Measurements from ENCODE around the gene ANKRD39. TPM values are rescaled to one million over a fixed set of nuclear protein-coding genes. Genes with fewer than 3 reads are reported as not detected.
A peak's percentile ranks its signal among the peaks of the same experiment; 100 is the strongest.

ANKRD39 gene
- total and polyA plus RNA-seq, 2 donors: 10.0 to 14.2 TPM

DNA sequence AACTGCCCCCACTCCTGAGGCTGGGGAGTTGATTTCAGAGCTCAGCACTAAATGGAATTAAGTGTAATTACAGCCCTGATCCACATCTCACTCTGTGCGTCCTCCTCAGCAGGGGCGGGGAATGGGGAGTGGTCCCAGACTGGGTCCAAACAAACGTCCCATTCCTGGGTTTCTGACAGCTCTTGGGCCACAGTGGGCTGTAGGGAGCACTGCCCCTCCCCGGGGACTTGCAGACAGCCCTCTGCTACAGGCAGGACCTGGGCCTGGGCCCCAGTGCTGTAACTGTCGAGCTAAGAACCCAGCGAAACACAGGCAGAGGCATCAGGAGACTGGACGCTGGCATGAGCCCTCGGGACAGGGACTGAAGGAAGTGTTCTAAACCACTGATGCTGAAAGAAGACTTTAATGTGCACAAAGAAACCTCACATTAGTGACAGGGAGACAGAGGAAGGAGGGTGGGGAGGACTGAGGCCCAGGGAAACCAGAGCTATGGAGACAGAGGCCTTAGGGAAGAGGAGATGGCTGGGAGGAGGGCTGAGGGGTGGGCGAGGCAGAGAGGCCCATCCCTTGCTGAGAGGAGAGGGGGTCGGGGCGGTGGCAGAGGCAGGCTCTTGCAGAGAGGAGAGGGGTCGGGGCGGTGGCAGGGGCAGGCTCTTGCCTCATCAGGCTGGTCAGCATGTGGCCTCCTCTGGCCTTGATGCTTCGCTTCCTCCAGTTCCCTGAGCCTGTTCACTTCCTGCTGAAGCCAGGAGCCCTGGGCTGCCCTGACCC is 17.9 kb upstream of the ANKRD39 start:
- 96% methylated on average over 14 of the region's 14 CpGs for WGBS
- Histone ChIP-seq H3K27ac (ENCODE audit: low read depth in 1 of 2, low read length in 1 of 2) (no peak overlapping the region), H3K4me3 (ENCODE audit: low read length in 2 of 2) (no peak overlapping the region), H3K27me3 (ENCODE audit: control insufficient read depth in 2 of 2, insufficient read depth in 1 of 2, low read length in 1 of 2) (peaks cover 16 to 53% of the 10 kb centered on the region in 2 donors), H3K36me3 (ENCODE audit: control insufficient read depth in 2 of 2, insufficient read depth in 2 of 2, low read length in 1 of 2) (no peaks in the 10 kb centered on the region), H3K9me3 (ENCODE audit: control insufficient read depth in 2 of 2, insufficient read depth in 1 of 2, low read length in 1 of 2) (no peaks in the 10 kb centered on the region), H3K4me1 (ENCODE audit: control insufficient read depth in 2 of 2, insufficient read depth in 2 of 2, low read length in 2 of 2) (peaks cover 0 to 37% of the 10 kb centered on the region in 2 donors)
- DNase-seq (ENCODE audit: low read depth in 6 of 9, low spot score in 9 of 9): no peak

DNA sequence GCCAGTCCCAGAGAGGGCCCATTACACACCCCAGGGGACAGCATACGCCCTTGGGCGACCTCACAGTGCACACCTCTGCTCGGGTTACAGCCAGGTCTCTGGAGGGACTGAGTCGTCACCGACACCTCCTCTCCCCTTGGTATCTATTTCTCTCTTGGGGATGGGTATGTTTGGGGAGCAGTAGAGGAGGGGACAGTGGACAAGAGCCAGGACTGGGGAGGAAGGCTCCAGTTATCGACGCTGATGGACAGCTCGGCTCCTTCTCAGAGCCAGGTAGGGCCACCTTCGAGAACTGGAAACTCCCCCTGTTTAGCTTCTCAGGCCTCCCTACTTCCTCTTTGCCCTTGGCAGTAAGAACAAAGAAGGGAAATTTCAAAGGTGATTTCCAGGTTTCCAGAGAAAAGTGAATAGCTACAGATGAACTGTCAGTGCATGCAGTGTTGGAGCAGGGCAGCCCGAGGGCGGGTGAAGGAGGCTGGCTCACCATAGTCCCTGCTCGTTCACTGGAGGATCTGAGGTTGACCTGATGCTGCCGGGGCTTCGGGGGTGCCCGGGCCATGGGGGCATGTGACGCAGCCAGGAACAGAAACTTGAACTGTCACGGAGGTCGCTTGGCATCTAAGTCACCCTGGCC is 16.5 kb upstream of the ANKRD39 start:
- Histone ChIP-seq H3K4me1 (ENCODE audit: control insufficient read depth in 2 of 2, insufficient read depth in 2 of 2, low read length in 2 of 2) (peaks cover 0 to 41% of the 10 kb centered on the region in 2 donors), H3K36me3 (ENCODE audit: control insufficient read depth in 2 of 2, insufficient read depth in 2 of 2, low read length in 1 of 2) (no peaks in the 10 kb centered on the region), H3K9me3 (ENCODE audit: control insufficient read depth in 2 of 2, insufficient read depth in 1 of 2, low read length in 1 of 2) (no peaks in the 10 kb centered on the region), H3K4me3 (ENCODE audit: low read length in 2 of 2) (no peak overlapping the region), H3K27ac (ENCODE audit: low read depth in 1 of 2, low read length in 1 of 2) (peak overlapping the region; percentile 37 to 55), H3K27me3 (ENCODE audit: control insufficient read depth in 2 of 2, insufficient read depth in 1 of 2, low read length in 1 of 2) (peaks cover 23 to 66% of the 10 kb centered on the region in 2 donors)
- DNase-seq (ENCODE audit: low read depth in 6 of 9, low spot score in 9 of 9): no peak
- WGBS: 69% methylated on average over 18 of the region's 18 CpGs

DNA sequence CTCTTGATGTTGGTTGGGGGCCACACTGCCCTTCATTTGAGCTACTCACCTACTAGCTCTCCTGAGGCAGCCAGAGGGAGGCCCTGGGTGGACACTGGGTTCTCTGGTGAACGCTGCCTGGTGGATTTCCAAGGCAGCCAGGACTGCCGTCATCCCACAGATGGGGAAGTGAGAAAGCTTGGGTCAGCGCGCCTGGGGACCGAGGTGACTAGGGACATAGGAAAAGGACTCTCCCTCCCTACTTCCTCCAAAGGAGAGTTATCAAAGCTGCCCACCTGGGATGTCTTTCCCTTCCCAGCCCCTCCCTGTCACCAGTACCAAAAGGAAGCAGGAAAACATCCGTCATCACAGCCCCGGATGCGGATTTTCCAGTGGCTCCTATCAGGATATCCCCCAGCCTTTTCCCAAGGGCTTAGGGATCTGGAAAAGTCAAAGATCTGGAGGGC is 15.9 kb upstream of the ANKRD39 start:
- no peaks in the 10 kb centered on the region for H3K36me3 ChIP-seq (ENCODE audit: control insufficient read depth in 2 of 2, insufficient read depth in 2 of 2, low read length in 1 of 2)
- no peak overlapping the region for H3K4me3 ChIP-seq (ENCODE audit: low read length in 2 of 2)
- no peak for DNase-seq (ENCODE audit: low read depth in 6 of 9, low spot score in 9 of 9)
- H3K4me1 ChIP-seq (ENCODE audit: control insufficient read depth in 2 of 2, insufficient read depth in 2 of 2, low read length in 2 of 2): peaks cover 4 to 45% of the 10 kb centered on the region in 2 donors
- WGBS: 88% methylated on average over 8 of the region's 8 CpGs
- no peaks in the 10 kb centered on the region for H3K9me3 ChIP-seq (ENCODE audit: control insufficient read depth in 2 of 2, insufficient read depth in 1 of 2, low read length in 1 of 2)
- H3K27ac ChIP-seq (ENCODE audit: low read depth in 1 of 2, low read length in 1 of 2): peak overlapping the region; percentile 37 to 46
- H3K27me3 ChIP-seq (ENCODE audit: control insufficient read depth in 2 of 2, insufficient read depth in 1 of 2, low read length in 1 of 2): peaks cover 30 to 72% of the 10 kb centered on the region in 2 donors

DNA sequence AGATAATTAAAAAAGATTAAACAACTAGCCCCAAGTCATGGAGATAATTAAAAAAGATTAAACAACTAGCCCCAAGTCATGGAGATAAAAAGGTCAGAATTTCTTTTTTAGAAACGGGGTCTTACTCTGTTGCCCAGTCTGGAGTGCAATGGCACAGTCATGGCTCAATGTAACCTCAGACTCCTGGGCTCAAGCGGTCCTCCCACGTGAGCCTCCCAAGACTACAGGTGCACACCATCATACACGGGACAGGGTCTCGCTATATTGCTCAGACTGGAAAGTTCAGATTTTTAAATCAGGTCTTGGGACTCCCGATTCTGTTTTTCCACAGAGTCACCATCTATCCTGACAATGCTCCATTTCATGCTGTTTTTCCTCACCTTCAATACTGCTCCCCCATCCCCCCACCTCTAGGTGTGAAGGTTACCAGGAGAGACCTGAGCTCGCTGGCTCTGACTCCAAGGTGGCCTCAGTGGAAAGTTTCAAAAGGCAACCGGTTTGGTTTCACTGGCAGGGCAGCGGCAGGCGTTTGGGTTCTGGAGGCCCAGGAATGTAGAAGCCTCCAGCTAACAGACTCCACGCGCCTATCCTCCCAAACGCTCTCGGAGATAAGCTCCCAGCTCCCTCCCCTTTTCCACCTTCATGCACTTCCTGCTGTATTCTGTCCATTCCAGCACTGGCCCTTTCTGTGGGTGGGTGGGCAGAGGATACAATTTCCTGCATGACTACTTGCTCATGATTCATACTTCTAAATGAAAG is 15.0 kb upstream of the ANKRD39 start:
- H3K27me3 ChIP-seq (ENCODE audit: control insufficient read depth in 2 of 2, insufficient read depth in 1 of 2, low read length in 1 of 2): peaks cover 39 to 80% of the 10 kb centered on the region in 2 donors
- H3K36me3 ChIP-seq (ENCODE audit: control insufficient read depth in 2 of 2, insufficient read depth in 2 of 2, low read length in 1 of 2): no peaks in the 10 kb centered on the region
- peaks cover 10 to 54% of the 10 kb centered on the region in 2 donors for H3K4me1 ChIP-seq (ENCODE audit: control insufficient read depth in 2 of 2, insufficient read depth in 2 of 2, low read length in 2 of 2)
- DNase-seq (ENCODE audit: low read depth in 6 of 9, low spot score in 9 of 9): no peak
- H3K27ac ChIP-seq (ENCODE audit: low read depth in 1 of 2, low read length in 1 of 2): peak overlapping the region; percentile 26
- H3K4me3 ChIP-seq (ENCODE audit: low read length in 2 of 2): no peak overlapping the region
- H3K9me3 ChIP-seq (ENCODE audit: control insufficient read depth in 2 of 2, insufficient read depth in 1 of 2, low read length in 1 of 2): peaks cover 0 to 6% of the 10 kb centered on the region in 2 donors
- WGBS: 94% methylated on average over 14 of the region's 14 CpGs

DNA sequence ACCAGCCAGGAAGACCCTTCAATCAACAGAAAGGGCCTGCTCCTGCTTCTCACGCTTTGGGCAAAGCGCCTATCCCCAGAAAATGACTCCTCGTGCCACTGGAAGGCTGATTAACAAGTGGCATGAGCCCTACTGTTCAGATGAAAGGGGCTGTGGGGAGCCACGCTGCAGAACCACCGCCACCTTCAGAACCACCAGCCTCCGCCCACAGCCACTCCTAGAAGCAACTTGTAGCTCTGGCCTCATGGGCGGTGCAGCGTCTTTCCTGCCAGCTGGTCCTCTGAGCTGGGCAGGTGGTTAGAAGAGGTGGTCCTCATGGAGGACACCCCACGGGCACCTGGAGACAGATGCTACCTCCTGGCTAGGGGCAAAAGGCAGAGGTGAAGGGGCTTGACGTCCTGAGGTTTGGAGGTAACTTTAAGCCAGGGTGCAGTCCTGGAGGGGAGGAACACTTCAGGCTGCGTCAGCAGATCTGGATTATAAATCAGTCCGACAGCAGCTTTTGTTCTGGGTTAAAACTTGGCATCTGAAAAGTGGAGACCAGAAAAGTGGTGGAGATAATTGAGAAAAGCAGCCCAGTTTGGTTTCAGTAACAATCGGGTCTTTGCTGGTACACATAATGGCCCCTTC is 12.9 kb upstream of the ANKRD39 start:
- H3K9me3 ChIP-seq (ENCODE audit: control insufficient read depth in 2 of 2, insufficient read depth in 1 of 2, low read length in 1 of 2): peaks cover 0 to 9% of the 10 kb centered on the region in 2 donors
- WGBS: 10% methylated on average over 13 of the region's 13 CpGs
- H3K4me1 ChIP-seq (ENCODE audit: control insufficient read depth in 2 of 2, insufficient read depth in 2 of 2, low read length in 2 of 2): peaks cover 10 to 61% of the 10 kb centered on the region in 2 donors
- peak overlapping the region; percentile 71 to 72 for H3K27ac ChIP-seq (ENCODE audit: low read depth in 1 of 2, low read length in 1 of 2)
- peaks cover 53 to 95% of the 10 kb centered on the region in 2 donors for H3K27me3 ChIP-seq (ENCODE audit: control insufficient read depth in 2 of 2, insufficient read depth in 1 of 2, low read length in 1 of 2)
- peak in 1 of 9 donors; percentile 59 for DNase-seq (ENCODE audit: low read depth in 6 of 9, low spot score in 9 of 9)
- peak overlapping the region; percentile 27 to 54 for H3K4me3 ChIP-seq (ENCODE audit: low read length in 2 of 2)
- H3K36me3 ChIP-seq (ENCODE audit: control insufficient read depth in 2 of 2, insufficient read depth in 2 of 2, low read length in 1 of 2): no peaks in the 10 kb centered on the region

DNA sequence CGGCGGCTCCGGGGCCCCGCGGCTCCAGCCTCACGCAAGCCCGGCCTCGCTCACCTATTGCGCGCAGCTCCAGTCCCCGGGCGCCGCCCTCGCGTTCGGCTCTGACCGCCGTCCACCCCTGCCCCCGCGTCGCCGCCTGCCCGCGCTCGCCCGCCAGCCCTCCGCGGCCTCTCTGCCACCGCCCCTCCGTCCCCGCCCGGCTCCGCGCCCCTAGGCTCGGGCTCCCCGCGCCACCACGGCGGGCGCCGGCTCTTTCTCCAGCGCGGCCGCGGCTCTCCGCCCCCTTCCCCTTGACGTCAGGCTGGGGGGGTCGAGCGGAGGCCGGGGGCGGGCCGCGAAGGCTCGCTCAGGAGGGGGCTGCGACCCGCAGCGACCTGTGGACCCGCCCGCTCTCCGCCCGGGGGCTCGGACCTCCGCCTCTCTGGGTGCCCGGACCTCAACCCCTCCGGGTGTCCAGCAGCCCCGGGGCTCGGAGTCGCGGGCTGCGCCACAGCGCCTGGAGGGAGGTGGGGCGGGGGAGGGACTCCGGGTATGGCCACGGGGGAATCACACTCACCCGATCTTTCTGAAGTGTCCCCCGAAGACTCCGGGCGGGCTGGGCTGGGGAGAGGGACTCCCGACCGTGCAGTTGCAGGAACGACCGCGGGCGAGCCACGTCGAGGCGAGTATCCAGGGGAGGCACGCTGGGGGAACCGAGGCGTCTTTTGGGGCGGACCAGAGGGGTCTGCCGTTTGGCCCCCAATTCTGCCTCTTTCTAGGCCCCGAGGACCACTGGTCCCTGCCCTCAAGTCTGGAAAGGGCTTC is 12.2 kb upstream of the ANKRD39 start, which contains the start of gene SEMA4C:
TSS of gene SEMA4C (minus strand) at position 259 of the 804 bp plus-strand sequence. CDS start 2,194 bp downstream, outside the sequence.
- peaks cover 0 to 9% of the 10 kb centered on the region in 2 donors for H3K9me3 ChIP-seq (ENCODE audit: control insufficient read depth in 2 of 2, insufficient read depth in 1 of 2, low read length in 1 of 2)
- peak within 1 kb of the TSS; percentile 42 to 54 for H3K4me3 ChIP-seq (ENCODE audit: low read length in 2 of 2)
- peaks cover 57 to 98% of the 10 kb centered on the region in 2 donors for H3K27me3 ChIP-seq (ENCODE audit: control insufficient read depth in 2 of 2, insufficient read depth in 1 of 2, low read length in 1 of 2)
- WGBS: 2% methylated on average over 93 of the region's 93 CpGs
- DNase-seq (ENCODE audit: low read depth in 6 of 9, low spot score in 9 of 9): peak in 1 of 9 donors; percentile 43
- no peaks in the 10 kb centered on the region for H3K36me3 ChIP-seq (ENCODE audit: control insufficient read depth in 2 of 2, insufficient read depth in 2 of 2, low read length in 1 of 2)
- peaks cover 10 to 54% of the 10 kb centered on the region in 2 donors for H3K4me1 ChIP-seq (ENCODE audit: control insufficient read depth in 2 of 2, insufficient read depth in 2 of 2, low read length in 2 of 2)
- H3K27ac ChIP-seq (ENCODE audit: low read depth in 1 of 2, low read length in 1 of 2): peak within 1 kb of the TSS; percentile 71 to 86

- Histone ChIP-seq H3K9me3 (ENCODE audit: control insufficient read depth in 2 of 2, insufficient read depth in 1 of 2, low read length in 1 of 2) (peaks cover 0 to 9% of the 10 kb centered on the region in 2 donors), H3K36me3 (ENCODE audit: control insufficient read depth in 2 of 2, insufficient read depth in 2 of 2, low read length in 1 of 2) (peaks cover 0 to 3% of the 10 kb centered on the region in 2 donors), H3K4me3 (ENCODE audit: low read length in 2 of 2) (peak overlapping the region; percentile 42 to 54), H3K4me1 (ENCODE audit: control insufficient read depth in 2 of 2, insufficient read depth in 2 of 2, low read length in 2 of 2) (peaks cover 10 to 48% of the 10 kb centered on the region in 2 donors), H3K27me3 (ENCODE audit: control insufficient read depth in 2 of 2, insufficient read depth in 1 of 2, low read length in 1 of 2) (peaks cover 57 to 98% of the 10 kb centered on the region in 2 donors), H3K27ac (ENCODE audit: low read depth in 1 of 2, low read length in 1 of 2) (peak overlapping the region; percentile 26 to 86)
- 2% methylated on average over 64 of the region's 64 CpGs for WGBS
- no peak for DNase-seq (ENCODE audit: low read depth in 6 of 9, low spot score in 9 of 9)
These were observed 11.5 kb upstream of the ANKRD39 start for GRCh38 chr2:96869281-96869821.

Data from thymus (tissue), 11 donors.